OCI-M2 (cell line): ENCODE data around the gene TOM1L2.

ENCODE experiments used
- DNase-seq: peaks from one replicate; lab custom pipeline; 2025; ENCODE audit not compliant: unreplicated experiment; lab: John Stamatoyannopoulos, UW

TOM1L2 gene

DNA sequence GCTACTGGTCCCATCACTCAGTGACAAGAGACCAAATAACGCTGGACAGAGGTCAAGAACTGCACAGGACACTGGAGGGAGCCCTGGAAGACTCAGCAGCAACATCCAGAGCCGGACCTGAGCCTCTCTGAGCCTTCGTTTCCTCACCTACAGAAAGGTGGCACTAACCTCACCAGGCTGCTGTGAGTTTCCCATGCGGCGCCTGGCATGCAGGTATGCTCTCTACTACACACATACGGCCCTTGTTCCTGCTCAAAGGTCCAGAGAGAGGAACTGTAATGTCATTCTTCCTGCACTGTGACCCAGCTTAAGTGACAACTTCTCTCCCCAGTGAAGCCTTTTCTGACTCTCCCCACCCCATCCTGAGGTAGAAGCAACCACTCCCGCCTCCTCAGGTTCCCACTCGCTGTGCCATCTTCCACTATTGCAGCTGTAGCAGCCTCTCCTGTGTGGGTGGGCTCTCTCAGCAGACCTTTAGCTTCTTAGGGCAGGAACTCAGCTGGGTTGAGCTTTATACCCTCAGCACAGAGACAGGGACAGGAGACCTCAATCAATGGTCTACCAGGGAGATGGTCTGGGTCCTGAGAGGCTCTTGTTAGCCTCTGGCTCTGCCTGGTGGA, 91.5 kb downstream of the TOM1L2 start:
- no peak for DNase-seq

DNA sequence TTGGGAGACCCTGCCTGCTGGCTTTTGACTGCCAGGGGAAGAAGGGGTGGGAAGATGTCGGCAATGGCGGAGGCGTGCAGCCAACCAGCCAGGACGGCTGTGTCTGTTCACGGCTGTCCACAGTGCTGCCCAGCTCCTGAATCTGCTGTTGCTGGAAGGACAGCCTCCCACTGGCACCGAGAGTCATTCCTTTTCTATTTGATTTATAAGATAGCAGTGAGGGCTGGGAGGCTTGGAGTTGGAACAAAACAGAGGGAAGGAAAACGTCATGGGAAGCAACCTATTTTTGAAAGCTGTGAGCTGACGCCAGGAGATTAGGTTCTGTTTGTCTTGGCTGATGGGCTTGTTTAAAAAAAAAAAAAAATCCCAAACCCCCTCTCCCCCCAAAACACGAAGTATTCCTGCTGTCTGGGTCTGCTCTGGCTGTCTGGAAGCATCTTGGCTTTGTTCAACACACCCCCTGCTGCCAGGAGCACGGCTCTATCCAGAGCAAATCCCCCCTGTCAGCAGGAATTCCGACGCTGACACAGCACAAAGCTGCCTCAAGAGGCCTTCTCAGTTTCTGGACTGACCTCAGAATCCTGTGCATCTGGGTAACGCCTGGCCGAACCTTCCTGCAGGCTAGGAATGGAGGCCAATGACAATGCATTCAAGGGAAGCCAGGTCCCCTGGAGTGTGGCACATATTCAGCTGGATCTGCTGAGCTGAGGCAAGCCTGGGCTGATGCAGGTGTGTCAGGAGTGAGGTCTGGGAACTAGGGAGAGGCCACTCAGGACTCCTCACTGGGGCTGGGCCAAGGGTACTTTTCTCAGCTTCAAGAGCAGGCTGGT, 94.5 kb downstream of the TOM1L2 start:
- no peak for DNase-seq

DNA sequence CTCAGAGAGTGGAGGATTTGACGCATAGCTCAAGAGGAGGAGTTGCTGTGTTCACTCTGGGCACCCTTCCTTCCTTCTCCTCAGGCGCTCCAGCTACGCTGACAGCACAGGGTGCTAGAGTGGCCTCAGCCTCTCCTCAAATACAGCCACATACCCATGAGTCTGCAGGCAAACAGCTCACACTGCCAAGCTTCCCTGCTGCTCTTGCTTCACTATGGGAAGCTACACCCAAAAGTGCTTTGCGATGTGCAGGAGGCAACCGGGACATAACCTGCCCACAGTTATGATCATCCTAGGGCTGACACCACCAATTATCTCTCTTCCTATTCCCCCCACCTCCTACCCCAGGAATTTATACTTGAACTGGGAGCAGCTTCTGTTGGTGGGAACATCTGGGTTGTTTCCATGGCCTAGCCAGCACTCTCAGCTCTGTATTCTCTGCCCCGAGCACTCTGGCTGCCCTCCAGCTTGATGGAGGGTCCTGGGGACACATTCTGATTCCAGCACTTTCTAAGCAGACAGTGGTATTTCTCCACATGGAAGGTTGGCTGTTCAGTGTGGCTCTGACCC, 95.2 kb downstream of the TOM1L2 start:
- DNase-seq = no peak

DNA sequence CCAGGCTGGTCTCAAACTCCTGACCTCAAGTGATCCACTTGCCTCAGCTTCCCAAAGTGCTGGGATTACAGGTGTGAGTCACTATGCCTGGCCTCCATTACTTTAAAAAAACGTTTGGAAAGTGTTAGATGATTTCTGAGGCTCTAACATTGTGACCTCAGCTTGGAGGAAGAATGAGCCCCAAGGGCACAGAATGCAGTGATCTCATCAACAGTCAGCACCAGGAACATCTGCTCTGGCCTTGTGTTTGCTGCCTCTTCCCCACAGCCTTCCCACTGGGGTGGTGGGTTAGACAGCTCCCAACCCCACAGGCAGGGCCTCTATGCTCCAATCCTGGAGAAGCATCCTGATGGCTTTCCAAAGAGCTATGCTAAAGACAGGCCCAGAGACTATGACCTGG, 97.7 kb downstream of the TOM1L2 start:
- no peak for DNase-seq

DNA sequence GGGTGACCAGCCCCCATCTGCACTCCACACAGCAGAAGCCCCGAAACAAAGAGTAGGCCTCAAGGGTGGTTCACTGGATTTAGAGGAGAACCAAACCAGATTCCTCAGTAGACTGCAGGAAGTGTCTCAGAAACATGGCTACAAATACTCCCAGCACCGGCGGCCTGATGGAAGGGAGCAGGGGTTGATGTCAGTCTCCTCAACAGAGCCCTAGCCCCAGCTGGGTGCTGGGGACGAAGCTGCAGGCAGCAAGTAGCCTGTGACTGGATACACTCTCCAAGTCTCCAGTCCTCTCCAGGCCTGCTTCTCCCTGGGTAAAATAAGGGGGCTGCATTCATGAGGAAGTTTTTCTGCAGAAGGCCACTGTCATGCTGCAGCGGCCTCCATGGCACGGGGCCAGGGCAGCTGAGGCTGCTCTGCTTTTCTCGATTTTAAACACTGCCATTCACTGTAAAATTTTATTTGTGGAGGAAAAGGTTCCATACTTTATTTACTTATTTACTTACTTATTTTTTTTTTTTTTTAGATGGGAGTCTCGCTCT, 98.7 kb downstream of the TOM1L2 start:
- DNase-seq = no peak

DNA sequence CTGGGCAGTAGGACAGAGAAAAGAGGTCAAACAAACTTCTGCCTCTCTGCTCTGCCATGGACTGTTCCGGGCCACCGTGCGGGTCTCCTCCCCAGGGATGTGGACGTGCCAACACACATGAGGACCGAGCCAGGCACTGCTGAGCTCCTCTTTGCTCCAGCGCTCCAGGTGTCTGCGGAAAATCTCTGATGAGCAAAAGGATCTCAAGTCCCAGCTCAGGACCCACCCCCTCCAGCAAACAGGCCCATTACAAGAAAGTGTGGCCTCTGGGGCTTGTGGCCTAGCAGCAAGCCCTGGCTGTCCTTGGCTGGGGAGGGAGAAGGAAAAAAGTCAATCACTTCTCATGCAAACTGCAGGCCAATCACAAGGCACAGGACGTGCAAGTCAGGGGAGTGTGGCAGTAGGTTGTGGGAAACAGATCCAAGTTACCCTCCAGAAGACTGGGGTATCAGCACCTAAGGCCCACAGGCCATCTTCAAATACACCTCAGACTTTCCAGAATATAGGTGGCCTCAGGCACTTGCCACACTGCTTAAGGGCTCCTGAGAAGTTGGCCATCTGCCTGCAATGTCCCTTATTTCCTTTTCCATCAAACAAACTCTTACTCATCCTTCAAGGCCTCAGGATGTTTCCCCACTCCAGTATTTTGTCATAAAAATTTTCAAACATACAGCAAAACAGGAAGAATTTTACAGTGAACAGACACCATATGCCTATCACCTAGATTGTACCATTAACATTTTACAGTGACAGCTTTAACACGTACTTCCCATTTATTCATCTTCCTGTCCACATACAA, 99.5 kb downstream of the TOM1L2 start:
- no peak for DNase-seq

DNA sequence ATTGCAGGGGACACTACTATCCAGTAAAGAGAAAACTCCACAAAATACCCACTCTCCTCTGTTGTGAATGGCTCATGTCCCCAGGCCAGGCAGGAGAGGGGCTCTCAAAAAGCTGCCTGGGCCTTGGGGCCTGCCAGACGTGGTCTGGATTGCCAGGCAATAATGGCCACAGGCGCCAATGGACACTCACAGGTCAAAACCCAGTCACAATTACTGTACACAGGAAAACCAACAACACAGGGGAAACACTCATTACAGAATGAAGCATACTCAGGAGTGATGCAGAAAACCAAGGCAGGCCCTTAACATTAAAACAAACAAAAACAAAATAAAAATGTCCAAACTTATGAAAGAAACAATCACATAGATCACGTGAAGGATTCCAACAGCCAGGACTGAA, 100.3 kb downstream of the TOM1L2 start:
- no peak for DNase-seq

GRCh38 chr17:17870247-17870646, 102.0 kb downstream of the TOM1L2 start:
- DNase-seq = no peak

GRCh38 chr17:17868641-17869522, 103.3 kb downstream of the TOM1L2 start:
- no peak for DNase-seq

DNA sequence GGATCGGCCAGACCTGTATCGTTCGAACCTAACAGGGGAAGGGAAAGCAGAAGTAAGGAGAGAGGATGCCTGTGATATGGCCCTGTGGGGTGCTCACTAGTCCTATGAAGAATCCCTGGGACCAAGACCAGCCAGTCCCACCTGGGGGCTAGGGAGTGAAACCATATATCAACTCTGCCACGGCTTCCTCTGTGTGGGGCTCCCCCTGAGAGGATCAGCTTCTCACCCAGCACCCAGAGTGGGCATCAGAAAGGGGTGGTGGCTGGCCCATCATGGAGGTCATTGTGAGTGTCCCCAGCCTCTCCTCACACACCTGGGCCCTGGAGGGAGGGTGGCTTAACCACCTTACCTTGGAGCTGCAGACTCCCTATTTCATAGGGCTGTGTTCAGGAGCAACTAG, 105.3 kb downstream of the TOM1L2 start:
- no peak for DNase-seq

DNA sequence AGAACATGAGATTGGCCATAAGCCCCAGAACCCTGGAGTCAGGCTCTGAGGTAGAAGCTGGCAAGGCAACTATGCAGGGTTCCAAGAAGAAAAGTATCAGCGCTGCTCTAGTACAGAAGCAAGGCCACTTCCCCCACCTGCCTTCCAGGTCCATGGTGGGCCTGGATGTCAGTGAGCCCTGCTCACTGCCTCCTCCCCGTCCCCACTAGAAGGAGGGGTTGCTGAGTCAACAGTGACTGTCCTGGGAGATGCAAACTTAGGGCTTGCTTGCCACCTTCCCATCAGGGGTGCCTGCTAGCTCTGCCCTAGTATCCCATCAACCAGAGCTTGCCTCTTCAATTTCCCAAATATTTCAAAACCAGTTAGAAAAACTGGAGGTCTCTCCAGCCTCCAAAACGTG, 105.8 kb downstream of the TOM1L2 start:
- no peak for DNase-seq

- DNase-seq = no peak
Measured at GRCh38 chr17:17865035-17865434, 107.2 kb downstream of the TOM1L2 start.

DNA sequence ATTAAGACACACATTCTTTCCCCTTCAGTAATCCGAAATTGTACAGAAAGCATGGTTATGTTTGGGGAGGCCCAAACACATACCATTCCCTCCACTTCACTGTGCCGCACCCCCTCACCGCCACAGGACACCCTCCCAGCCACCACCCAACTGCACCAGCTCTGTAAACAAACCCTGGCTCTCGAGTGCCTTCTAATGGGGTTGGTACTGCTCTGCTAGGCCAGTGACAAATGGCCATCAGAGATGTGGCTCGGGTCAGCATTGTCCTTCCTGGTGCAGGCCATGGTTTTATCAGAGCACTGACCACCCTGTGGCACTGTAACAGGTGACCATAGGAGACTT, 111.5 kb downstream of the TOM1L2 start:
- DNase-seq = no peak

DNA sequence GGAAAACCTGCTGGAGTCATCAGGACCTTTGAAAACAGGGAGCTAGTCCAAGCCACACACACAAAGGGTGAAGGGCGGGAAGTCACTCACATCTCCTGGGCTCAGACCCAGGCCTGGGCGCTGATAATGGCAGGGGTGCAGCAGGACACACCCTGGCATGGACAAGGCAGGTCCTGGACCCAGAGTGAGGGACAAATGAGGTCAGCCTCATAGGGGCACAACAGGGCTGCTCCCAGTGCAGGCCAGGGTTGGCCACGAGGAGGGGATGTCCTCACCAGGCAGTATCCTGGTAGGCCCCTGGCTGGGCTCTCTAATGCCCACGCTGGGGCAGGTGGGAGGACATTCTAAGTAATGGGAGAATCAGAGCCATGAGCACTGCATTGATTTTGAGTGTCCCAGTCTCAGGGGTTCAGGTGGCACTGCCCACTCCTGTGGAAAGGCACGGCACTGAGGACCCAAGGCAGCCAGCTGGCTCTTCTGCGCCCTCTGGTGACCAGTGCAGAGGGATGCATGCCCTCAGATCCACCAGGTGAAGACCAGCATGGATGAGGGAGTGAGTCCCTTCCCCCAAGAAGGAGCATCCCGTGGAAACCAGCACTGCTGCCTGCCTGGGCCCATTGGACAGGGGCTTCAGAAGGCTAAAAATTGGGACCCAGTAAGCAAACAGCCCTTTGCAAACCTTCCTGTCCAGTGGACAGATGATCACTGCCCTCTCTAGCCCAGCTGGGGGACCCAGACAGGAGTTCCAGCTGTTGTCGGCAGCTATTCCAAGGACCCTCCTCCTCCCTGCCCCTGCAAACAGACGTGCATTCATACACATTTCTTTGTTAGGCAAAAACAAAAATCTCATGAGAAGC, 112.1 kb downstream of the TOM1L2 start:
- DNase-seq = no peak

DNA sequence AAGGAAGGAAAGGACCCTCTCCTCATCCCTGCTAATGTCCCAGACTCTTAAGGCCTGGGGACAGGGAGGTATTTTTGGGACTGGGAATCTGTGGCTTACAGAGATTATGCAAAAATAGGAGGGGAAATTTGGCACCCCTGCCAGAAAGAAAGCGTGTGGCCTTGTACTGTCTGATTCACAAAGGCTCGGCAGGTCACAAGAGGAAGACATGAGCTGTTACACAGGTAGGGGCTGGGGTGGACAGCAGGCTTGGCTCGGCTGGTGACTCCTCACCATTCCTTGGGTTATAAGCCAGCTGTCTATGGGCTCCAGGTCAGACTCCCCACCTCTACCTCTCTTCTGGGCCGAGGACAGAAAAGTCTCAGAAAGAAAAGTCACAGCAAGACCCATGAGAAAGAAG, 114.7 kb downstream of the TOM1L2 start:
- no peak for DNase-seq

DNA sequence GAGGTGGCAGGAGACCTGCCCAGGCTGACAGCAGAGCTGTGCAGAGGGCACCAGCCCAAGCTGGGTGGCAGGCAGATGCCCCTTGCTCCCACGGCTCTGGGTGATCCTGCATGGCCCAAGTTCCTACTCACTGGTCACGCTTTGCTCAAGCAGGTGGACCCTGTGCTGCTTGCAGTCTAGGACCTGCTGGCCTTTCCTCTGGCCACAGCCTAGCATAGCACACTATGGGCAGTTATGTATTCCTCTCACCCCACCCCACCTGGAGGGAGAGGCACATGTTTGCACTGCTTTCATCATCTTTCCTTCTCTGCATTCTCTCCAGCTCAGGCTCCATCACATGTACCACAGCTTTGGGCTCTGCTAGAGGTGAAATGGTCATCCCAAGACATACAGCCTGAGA, 115.8 kb downstream of the TOM1L2 start:
- DNase-seq = no peak

GRCh38 chr17:17855976-17856375, 116.2 kb downstream of the TOM1L2 start:
- no peak for DNase-seq

GRCh38 chr17:17853811-17854447, 118.3 kb downstream of the TOM1L2 start:
- no peak for DNase-seq

DNA sequence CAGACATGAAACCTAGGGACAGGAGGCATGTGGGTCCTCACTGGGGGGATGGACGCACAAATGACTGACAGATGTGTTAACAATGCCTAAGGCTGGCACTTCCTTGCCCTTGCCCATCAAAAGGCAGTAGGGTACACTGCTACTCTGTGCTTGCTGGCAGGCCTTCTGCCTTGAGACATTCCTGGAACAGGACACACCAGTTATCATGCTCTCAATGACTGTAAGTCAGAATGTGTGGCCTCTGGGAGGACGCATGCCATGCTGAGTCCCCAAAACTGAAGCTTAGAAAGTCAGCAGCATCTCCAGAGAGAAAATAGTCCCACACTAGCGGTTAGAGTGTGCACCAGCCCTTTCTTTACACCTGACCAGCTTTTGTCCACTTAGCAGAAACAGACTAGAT, 119.3 kb downstream of the TOM1L2 start:
- no peak for DNase-seq
